Activated T-cell treated with anti-CD3 and anti-CD28 coated beads for 1 hour (primary cell): ENCODE data around the gene TARS2.

Experiments
- DNase-seq: peaks from one replicate; pipeline ENCODE4 v3.0.0-alpha.2; 2020; ENCODE audit warnings: low read depth

Gene TARS2

DNA sequence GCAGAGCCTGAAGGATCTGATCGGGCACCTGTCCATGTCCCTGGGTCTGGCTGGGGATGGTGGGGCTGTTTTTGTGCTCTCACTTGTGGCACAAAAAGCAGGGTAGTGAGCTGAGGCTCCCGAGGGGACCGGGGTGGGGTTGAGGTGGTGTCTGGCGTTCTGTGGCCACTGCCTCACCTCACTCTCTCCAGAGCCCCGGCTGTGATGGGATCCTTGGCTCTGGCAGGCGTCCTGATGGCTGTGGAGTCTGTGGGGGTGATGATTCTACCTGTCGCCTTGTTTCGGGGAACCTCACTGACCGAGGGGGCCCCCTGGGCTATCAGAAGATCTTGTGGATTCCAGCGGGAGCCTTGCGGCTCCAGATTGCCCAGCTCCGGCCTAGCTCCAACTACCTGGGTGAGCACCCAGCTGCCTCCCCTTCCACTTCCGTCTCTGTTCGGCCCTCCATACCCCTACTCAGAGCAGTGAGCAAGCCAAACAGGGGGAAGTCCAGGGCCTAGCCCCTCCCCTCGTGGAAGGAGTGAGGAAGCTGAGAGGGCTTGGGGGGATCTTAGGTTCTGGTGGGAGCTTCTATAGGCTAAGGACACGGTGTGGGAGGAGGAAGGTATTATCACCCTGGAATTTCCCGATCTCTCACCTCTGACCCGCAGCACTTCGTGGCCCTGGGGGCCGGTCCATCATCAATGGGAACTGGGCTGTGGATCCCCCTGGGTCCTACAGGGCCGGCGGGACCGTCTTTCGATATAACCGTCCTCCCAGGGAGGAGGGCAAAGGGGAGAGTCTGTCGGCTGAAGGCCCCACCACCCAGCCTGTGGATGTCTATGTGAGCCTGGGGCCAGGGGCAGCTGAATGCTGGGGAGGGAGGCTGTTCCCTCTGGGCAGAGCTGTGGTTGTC, 69.0 kb downstream of the TARS2 start:
- no peak for DNase-seq

DNA sequence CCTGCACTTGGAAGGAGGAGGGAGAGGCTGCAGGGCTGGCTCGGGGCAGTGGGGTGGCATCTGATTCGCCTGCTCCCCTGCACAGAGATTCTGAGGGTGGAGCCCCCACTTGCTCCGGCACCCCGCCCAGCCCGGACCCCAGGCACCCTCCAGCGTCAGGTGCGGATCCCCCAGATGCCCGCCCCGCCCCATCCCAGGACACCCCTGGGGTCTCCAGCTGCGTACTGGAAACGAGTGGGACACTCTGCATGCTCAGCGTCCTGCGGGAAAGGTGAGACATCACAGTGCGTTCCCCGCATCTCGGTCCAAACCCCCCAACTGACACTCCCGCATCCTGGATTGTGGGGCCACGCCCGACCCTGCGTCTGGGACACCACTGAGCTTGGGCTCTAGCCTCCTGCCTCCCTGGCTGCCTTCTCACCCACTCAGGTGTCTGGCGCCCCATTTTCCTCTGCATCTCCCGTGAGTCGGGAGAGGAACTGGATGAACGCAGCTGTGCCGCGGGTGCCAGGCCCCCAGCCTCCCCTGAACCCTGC, 69.9 kb downstream of the TARS2 start:
- DNase-seq, result no peak
